Loucy (cell line): ENCODE data around the gene WDSUB1.
A peak's percentile ranks its signal among the peaks of the same experiment; 100 is the strongest.

Experiments
- H2AFZ ChIP-seq: fragments of 200-600 bp; sonication (generic); 2 replicates; pipeline ENCODE4 v1.6.0; 2016; ENCODE audit warnings: antibody characterized with exemption, mild to moderate bottlenecking, low read length, moderate library complexity
- H3F3A ChIP-seq: fragments of 200-600 bp; 2 replicates; pipeline ENCODE4 v1.6.0; 2016; ENCODE audit warnings: antibody characterized with exemption, low read depth, mild to moderate bottlenecking
- H3K27me3 ChIP-seq: fragments of 200-600 bp; sonication (generic); 2 replicates; pipeline ENCODE4 v1.6.1; 2014; ENCODE audit warnings: low read length, mild to moderate bottlenecking; ENCODE audit not compliant: insufficient read depth, poor library complexity, severe bottlenecking
- H3K36me3 ChIP-seq: fragments of 200-600 bp; sonication (generic); 2 replicates; pipeline ENCODE4 v1.6.1; 2016; ENCODE audit warnings: low read length; ENCODE audit not compliant: insufficient read depth
- H3K4me1 ChIP-seq: fragments of 200-600 bp; sonication (generic); 2 replicates; pipeline ENCODE4 v1.5.1; 2014; ENCODE audit warnings: low read length, mild to moderate bottlenecking; ENCODE audit not compliant: insufficient read depth, poor library complexity, severe bottlenecking
- H3K4me2 ChIP-seq: fragments of 200-600 bp; sonication (generic); 2 replicates; pipeline ENCODE4 v1.6.0; 2014; ENCODE audit warnings: antibody characterized with exemption, low read length, low read depth, mild to moderate bottlenecking; ENCODE audit not compliant: poor library complexity, severe bottlenecking
- H3K4me3 ChIP-seq: fragments of 200-600 bp; sonication (generic); 2 replicates; pipeline ENCODE4 v1.5.1; 2014; ENCODE audit warnings: low read length, mild to moderate bottlenecking, mixed read lengths; ENCODE audit not compliant: poor library complexity, severe bottlenecking
- H3K79me2 ChIP-seq: fragments of 200-600 bp; sonication (generic); 2 replicates; pipeline ENCODE4 v1.6.1; 2014; ENCODE audit warnings: low read length; ENCODE audit not compliant: insufficient read depth
- H3K9ac ChIP-seq: fragments of 200-600 bp; sonication (generic); 2 replicates; pipeline ENCODE4 v1.6.0; 2014; ENCODE audit warnings: mild to moderate bottlenecking, low read depth, low read length, moderate library complexity; ENCODE audit not compliant: poor library complexity, severe bottlenecking
- H3K9me2 ChIP-seq: fragments of 200-600 bp; sonication (generic); replicated peaks from 2 replicates; pipeline ENCODE4 v1.6.1; 2016; ENCODE audit warnings: low read depth, low read length, mixed read lengths
- H3K9me3 ChIP-seq: fragments of 200-600 bp; sonication (generic); 2 replicates; pipeline ENCODE4 v1.6.1; 2014; ENCODE audit warnings: mild to moderate bottlenecking, antibody characterized with exemption, low read length, low read depth; ENCODE audit not compliant: insufficient read depth
- H4K20me1 ChIP-seq: fragments of 200-600 bp; sonication (generic); 2 replicates; pipeline ENCODE4 v1.6.0; 2014; ENCODE audit warnings: antibody characterized with exemption, low read length, mild to moderate bottlenecking; ENCODE audit not compliant: insufficient read depth, poor library complexity, severe bottlenecking
- CTCF ChIP-seq: fragments of 200-600 bp; sonication (generic); conservative IDR thresholded peaks from 2 replicates; pipeline ENCODE4 v1.5.1; 2014; ENCODE audit warnings: mild to moderate bottlenecking, antibody characterized with exemption, low read length
- EZH2phosphoT487 ChIP-seq: fragments of 200-600 bp; IDR thresholded peaks from 2 replicates; pipeline ENCODE4 v1.6.1; 2018; ENCODE audit warnings: antibody characterized with exemption, mild to moderate bottlenecking, moderate library complexity, borderline replicate concordance

Gene WDSUB1

GRCh38 chr2:159224061-159224813 is 62.3 kb downstream of the WDSUB1 start:
- Histone ChIP-seq H3K27me3 (no peaks in the 10 kb centered on the region), H3F3A (no peaks in the 10 kb centered on the region), H3K9ac (peak overlapping the region; percentile 38), H3K9me2 (no peaks in the 10 kb centered on the region), H3K79me2 (no peaks in the 10 kb centered on the region), H3K36me3 (no peaks in the 10 kb centered on the region; the same call in 1 of the 2 replicates), H2AFZ (no peak overlapping the region), H3K4me3 (no peak overlapping the region), H3K4me2 (peak overlapping the region; percentile 45), H3K4me1 (peaks cover 75% of the 10 kb centered on the region), H3K9me3 (no peaks in the 10 kb centered on the region), H4K20me1 (no peaks in the 10 kb centered on the region)
- TF ChIP-seq EZH2phosphoT487 = no peak
- TF ChIP-seq CTCF = no peak

GRCh38 chr2:159219394-159219998 is 67.0 kb downstream of the WDSUB1 start:
- H3K9me2 ChIP-seq = no peaks in the 10 kb centered on the region
- H3F3A ChIP-seq = no peaks in the 10 kb centered on the region
- no peaks in the 10 kb centered on the region for H3K27me3 ChIP-seq
- H3K79me2 ChIP-seq = no peaks in the 10 kb centered on the region
- H2AFZ ChIP-seq = no peak overlapping the region
- peaks cover 29% of the 10 kb centered on the region for H3K4me1 ChIP-seq
- H4K20me1 ChIP-seq = no peaks in the 10 kb centered on the region
- H3K9me3 ChIP-seq = no peaks in the 10 kb centered on the region
- TF ChIP-seq CTCF = no peak
- TF ChIP-seq EZH2phosphoT487 = no peak
- H3K4me2 ChIP-seq = no peak overlapping the region
- no peak overlapping the region for H3K9ac ChIP-seq
- no peak overlapping the region for H3K4me3 ChIP-seq
- H3K36me3 ChIP-seq = no peaks in the 10 kb centered on the region; the same call in 1 of the 2 replicates

- Histone ChIP-seq H3K9ac (no peak overlapping the region), H3K9me3 (no peaks in the 10 kb centered on the region), H3K4me1 (peaks cover 19% of the 10 kb centered on the region), H2AFZ (no peak overlapping the region), H4K20me1 (no peaks in the 10 kb centered on the region), H3K36me3 (no peaks in the 10 kb centered on the region; the same call in 1 of the 2 replicates), H3F3A (no peaks in the 10 kb centered on the region), H3K4me3 (no peak overlapping the region), H3K9me2 (no peaks in the 10 kb centered on the region), H3K4me2 (no peak overlapping the region), H3K27me3 (no peaks in the 10 kb centered on the region), H3K79me2 (no peaks in the 10 kb centered on the region)
- TF ChIP-seq EZH2phosphoT487 (no peak), CTCF (no peak)
These were observed 68.1 kb downstream of the WDSUB1 start for GRCh38 chr2:159218389-159218788.
